Measurements from ENCODE around the gene JUN.

JUN gene

GRCh38 chr1:58783993-58784757 lies at the start of gene JUN:
TSS of gene JUN (minus strand) at chr1:58784047. CDS start at chr1:58783070, 977 bp downstream.
- DNase-seq (ENCODE audit: low spot score), result peak; percentile 100

GRCh38 chr1:58833166-58833565 lies 49.3 kb upstream of the JUN start:
- no peak for DNase-seq (ENCODE audit: low spot score)

- DNase-seq (ENCODE audit: low spot score), result no peak
These were observed 46.4 kb upstream of the JUN start for GRCh38 chr1:58830291-58830690.

- DNase-seq (ENCODE audit: low spot score), result peak; percentile 48
These were observed 46.0 kb upstream of the JUN start for GRCh38 chr1:58829866-58830265.

- no peak for DNase-seq (ENCODE audit: low spot score)
These were observed 43.5 kb upstream of the JUN start for GRCh38 chr1:58827298-58827697.

GRCh38 chr1:58824753-58825389 lies 41.0 kb upstream of the JUN start:
- DNase-seq (ENCODE audit: low spot score), result no peak

GRCh38 chr1:58823481-58824010 lies 39.7 kb upstream of the JUN start:
- peak; percentile 88 for DNase-seq (ENCODE audit: low spot score)

GRCh38 chr1:58821309-58821708 lies 37.5 kb upstream of the JUN start:
- no peak for DNase-seq (ENCODE audit: low spot score)

- no peak for DNase-seq (ENCODE audit: low spot score)
These were observed 35.1 kb upstream of the JUN start for GRCh38 chr1:58818976-58819375.

GRCh38 chr1:58818075-58818474 lies 34.2 kb upstream of the JUN start:
- DNase-seq (ENCODE audit: low spot score), result peak; percentile 79

GRCh38 chr1:58816747-58817221 lies 32.9 kb upstream of the JUN start:
- no peak for DNase-seq (ENCODE audit: low spot score)

- peak; percentile 93 for DNase-seq (ENCODE audit: low spot score)
These were observed 32.4 kb upstream of the JUN start for GRCh38 chr1:58816072-58816746.

- DNase-seq (ENCODE audit: low spot score), result peak; percentile 88
These were observed 31.8 kb upstream of the JUN start for GRCh38 chr1:58815686-58816071.

- DNase-seq (ENCODE audit: low spot score), result peak; percentile 96
These were observed 31.3 kb upstream of the JUN start for GRCh38 chr1:58815069-58815685.

- peak; percentile 26 for DNase-seq (ENCODE audit: low spot score)
These were observed 30.6 kb upstream of the JUN start for GRCh38 chr1:58814251-58815068.

GRCh38 chr1:58813801-58814200 lies 30.0 kb upstream of the JUN start:
- no peak for DNase-seq (ENCODE audit: low spot score)

- peak; percentile 29 for DNase-seq (ENCODE audit: low spot score)
These were observed 29.5 kb upstream of the JUN start for GRCh38 chr1:58813361-58813760.

GRCh38 chr1:58812926-58813325 lies 29.1 kb upstream of the JUN start:
- DNase-seq (ENCODE audit: low spot score), result no peak

GRCh38 chr1:58812468-58812867 lies 28.6 kb upstream of the JUN start:
- DNase-seq (ENCODE audit: low spot score), result peak; percentile 13

- DNase-seq (ENCODE audit: low spot score), result peak; percentile 38
These were observed 27.5 kb upstream of the JUN start for GRCh38 chr1:58811303-58811702.

GRCh38 chr1:58809325-58810010 lies 25.6 kb upstream of the JUN start:
- DNase-seq (ENCODE audit: low spot score), result no peak
